ENCODE data around the gene PLVAP.

DNA sequence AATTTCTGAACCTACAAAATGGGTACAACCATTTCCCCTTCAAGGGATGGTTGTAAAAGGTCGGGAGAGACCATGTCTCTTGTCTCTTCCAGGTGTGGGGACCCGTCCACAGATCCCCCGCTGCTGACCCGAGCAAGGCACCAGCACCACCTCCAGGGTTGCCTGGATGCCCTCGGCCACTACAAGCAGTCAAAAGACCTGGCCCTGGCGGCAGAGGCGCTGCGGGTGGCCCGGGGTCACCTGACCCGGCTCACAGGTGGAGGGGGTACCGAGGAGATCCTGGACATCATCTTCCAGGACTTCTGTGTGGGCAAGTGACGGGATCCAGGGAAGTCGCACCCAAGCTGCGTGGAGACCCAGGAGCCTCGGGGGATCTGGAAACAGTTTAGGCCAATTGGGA, 35.8 kb downstream of the PLVAP start:
- TF ChIP-seq, protein P1, sequence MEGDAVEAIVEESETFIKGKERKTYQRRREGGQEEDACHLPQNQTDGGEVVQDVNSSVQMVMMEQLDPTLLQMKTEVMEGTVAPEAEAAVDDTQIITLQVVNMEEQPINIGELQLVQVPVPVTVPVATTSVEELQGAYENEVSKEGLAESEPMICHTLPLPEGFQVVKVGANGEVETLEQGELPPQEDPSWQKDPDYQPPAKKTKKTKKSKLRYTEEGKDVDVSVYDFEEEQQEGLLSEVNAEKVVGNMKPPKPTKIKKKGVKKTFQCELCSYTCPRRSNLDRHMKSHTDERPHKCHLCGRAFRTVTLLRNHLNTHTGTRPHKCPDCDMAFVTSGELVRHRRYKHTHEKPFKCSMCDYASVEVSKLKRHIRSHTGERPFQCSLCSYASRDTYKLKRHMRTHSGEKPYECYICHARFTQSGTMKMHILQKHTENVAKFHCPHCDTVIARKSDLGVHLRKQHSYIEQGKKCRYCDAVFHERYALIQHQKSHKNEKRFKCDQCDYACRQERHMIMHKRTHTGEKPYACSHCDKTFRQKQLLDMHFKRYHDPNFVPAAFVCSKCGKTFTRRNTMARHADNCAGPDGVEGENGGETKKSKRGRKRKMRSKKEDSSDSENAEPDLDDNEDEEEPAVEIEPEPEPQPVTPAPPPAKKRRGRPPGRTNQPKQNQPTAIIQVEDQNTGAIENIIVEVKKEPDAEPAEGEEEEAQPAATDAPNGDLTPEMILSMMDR (IDR thresholded peaks at IDR 0.05 in 4 of 5, conservative IDR thresholded peaks at IDR 0.05 in 1 of 5): no peak
- TF ChIP-seq POLR2A (IDR thresholded peaks at IDR 0.05): no peak
